ENCODE data around the gene PRDM16. TPM values are rescaled to one million over a fixed set of nuclear protein-coding genes. Genes with fewer than 3 reads are reported as not detected.

PRDM16 gene
- total and polyA plus RNA-seq, 2 of the 13 experiments (the other 11 are each of a cell fraction or from before 2014, with no cell fraction given) = 0.15 to 0.81 TPM

GRCh38 chr1:3222042-3222692 is 153.2 kb downstream of the PRDM16 start (continued):
- TF ChIP-seq KDM5A (IDR thresholded peaks at IDR 0.05; ENCODE audit: borderline replicate concordance, low read length) (no peak), ZNF501 (CRISPR knock-in tag; IDR thresholded peaks at IDR 0.05) (0 out of 2 replicates have a peak, but pooled peaks have one; percentile 36), ZNF687 (CRISPR knock-in tag; IDR thresholded peaks at IDR 0.05) (peak; percentile 77), TERF1 (CRISPR knock-in tag; IDR thresholded peaks at IDR 0.05) (no peak), SP2 (CRISPR knock-in tag; IDR thresholded peaks at IDR 0.05) (no peak), REPIN1 (CRISPR knock-in tag; IDR thresholded peaks at IDR 0.05; ENCODE audit: borderline replicate concordance, low read depth) (0 out of 2 replicates have a peak, but pooled peaks have one; percentile 9), NFRKB (IDR thresholded peaks at IDR 0.05) (no peak), PATZ1 (CRISPR knock-in tag; IDR thresholded peaks at IDR 0.05) (peak; percentile 87), PHF21A (CRISPR knock-in tag; IDR thresholded peaks at IDR 0.05) (peak; percentile 49; the same call in 1 of the 2 replicates), U2AF1 (optimal IDR thresholded peaks at IDR 0.05; ENCODE audit: low read depth, low read length) (no peak), CBX1 (IDR thresholded peaks at IDR 0.05; ENCODE audit: low read depth) (no peak), NFKB2 (CRISPR knock-in tag; IDR thresholded peaks at IDR 0.05; ENCODE audit: borderline replicate concordance) (no peak), TBX3 (IDR thresholded peaks at IDR 0.05; ENCODE audit: borderline replicate concordance) (no peak), NR2C2 (CRISPR knock-in tag; IDR thresholded peaks at IDR 0.05; ENCODE audit: borderline replicate concordance) (no peak), ZZZ3 (CRISPR knock-in tag; IDR thresholded peaks at IDR 0.05; ENCODE audit: borderline replicate concordance) (0 out of 2 replicates have a peak, but pooled peaks have one; percentile 25), HNF1B (CRISPR knock-in tag; IDR thresholded peaks at IDR 0.05) (peak; percentile 18; the same call in 1 of the 2 replicates), ZFY (CRISPR knock-in tag; IDR thresholded peaks at IDR 0.05) (peak; percentile 42; the same call in 1 of the 2 replicates), HNRNPL (IDR thresholded peaks at IDR 0.05; ENCODE audit: low read depth, low read length) (0 out of 2 replicates have a peak, but pooled peaks have one; percentile 28), AGO1 (IDR thresholded peaks at IDR 0.05; ENCODE audit: low read depth, low read length, poor library complexity, severe bottlenecking) (no peak), RELA (CRISPR knock-in tag; IDR thresholded peaks at IDR 0.05) (0 out of 2 replicates have a peak, but pooled peaks have one; percentile 36)
